ENCODE data around the gene NFATC1. TPM values are rescaled to one million over a fixed set of nuclear protein-coding genes. Genes with fewer than 3 reads are reported as not detected.

Gene NFATC1
- total RNA-seq, 1 donor from 2014 or later = 21.9 TPM

- H3K9me3 ChIP-seq = no peaks in the 10 kb centered on the region
- H3K27me3 ChIP-seq = no peaks in the 10 kb centered on the region
- DNase-seq (ENCODE audit: extremely low spot score in 2 of 2) = peak; percentile 54 to 87
- H3K4me3 ChIP-seq = no peak overlapping the region
- TF ChIP-seq CTCF (IDR thresholded peaks at IDR 0.05) = no peak
- no peak for TF ChIP-seq POLR2AphosphoS5 (IDR thresholded peaks at IDR 0.05; ENCODE audit: insufficient read depth in 1 of 2, low read depth in 1 of 2)
- no peak for TF ChIP-seq POLR2A (IDR thresholded peaks at IDR 0.05)
- H3K36me3 ChIP-seq = no peaks in the 10 kb centered on the region
- H3K27ac ChIP-seq = no peak overlapping the region
- intact Hi-C loops (cut with DNase I) = no loop called here
- no peaks in the 10 kb centered on the region for H3K4me1 ChIP-seq
Measured at GRCh38 chr18:79512461-79513380, 117.0 kb downstream of the NFATC1 start.

DNA sequence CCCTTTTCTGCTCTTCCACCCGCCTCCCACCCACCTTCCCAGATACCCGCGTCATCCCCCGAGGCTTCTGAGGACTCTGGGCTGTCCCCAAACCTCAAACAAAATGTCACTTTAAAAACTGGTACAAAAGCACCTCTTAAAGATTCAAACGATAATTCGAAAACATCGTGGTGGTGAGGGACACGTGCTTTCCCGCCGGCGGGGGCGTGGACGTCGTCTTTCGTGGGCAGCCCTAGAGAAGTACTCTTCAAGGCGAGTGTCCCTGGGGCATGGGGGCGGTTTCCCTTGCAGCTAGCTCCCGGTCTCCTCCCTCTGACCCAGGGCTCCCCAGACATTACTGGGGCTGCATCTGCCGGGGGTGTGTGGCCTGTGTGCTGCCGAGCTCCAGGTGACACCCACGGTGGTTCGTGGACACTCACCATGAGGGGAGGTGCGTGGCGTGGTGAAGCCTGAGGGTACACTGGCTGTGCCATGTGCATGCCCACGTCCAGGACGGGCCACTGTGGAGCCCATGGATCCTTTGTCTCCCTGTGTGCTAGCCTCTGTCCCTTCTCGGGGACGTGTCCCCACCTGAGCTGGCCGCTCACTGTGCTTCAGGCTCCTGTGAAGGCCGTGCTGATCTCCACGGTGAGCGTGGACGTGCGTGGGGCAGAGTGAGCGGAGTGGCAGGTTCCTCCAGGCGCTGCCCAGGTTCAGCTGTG, 117.8 kb downstream of the NFATC1 start:
- H3K4me1 ChIP-seq = no peaks in the 10 kb centered on the region
- H3K27me3 ChIP-seq = no peaks in the 10 kb centered on the region
- no peaks in the 10 kb centered on the region for H3K36me3 ChIP-seq
- H3K27ac ChIP-seq = no peak overlapping the region
- TF ChIP-seq POLR2AphosphoS5 (IDR thresholded peaks at IDR 0.05; ENCODE audit: insufficient read depth in 1 of 2, low read depth in 1 of 2) (no peak), POLR2A (IDR thresholded peaks at IDR 0.05) (no peak), CTCF (IDR thresholded peaks at IDR 0.05) (no peak)
- no peak overlapping the region for H3K4me3 ChIP-seq
- intact Hi-C loops (cut with DNase I) = no loop called here
- DNase-seq (ENCODE audit: extremely low spot score in 2 of 2) = peak; percentile 60 to 84
- H3K9me3 ChIP-seq = no peaks in the 10 kb centered on the region

- Histone ChIP-seq H3K9me3 (no peaks in the 10 kb centered on the region), H3K36me3 (no peaks in the 10 kb centered on the region), H3K27ac (no peak overlapping the region), H3K27me3 (no peaks in the 10 kb centered on the region), H3K4me3 (no peak overlapping the region), H3K4me1 (peaks cover 6% of the 10 kb centered on the region)
- DNase-seq (ENCODE audit: extremely low spot score in 2 of 2) = peak; percentile 32 to 67
- TF ChIP-seq POLR2A (IDR thresholded peaks at IDR 0.05) (no peak), CTCF (IDR thresholded peaks at IDR 0.05) (no peak), POLR2AphosphoS5 (IDR thresholded peaks at IDR 0.05; ENCODE audit: insufficient read depth in 1 of 2, low read depth in 1 of 2) (no peak)
- intact Hi-C loops (cut with DNase I) = no loop called here
Measured at GRCh38 chr18:79515331-79515730, 119.6 kb downstream of the NFATC1 start.

DNA sequence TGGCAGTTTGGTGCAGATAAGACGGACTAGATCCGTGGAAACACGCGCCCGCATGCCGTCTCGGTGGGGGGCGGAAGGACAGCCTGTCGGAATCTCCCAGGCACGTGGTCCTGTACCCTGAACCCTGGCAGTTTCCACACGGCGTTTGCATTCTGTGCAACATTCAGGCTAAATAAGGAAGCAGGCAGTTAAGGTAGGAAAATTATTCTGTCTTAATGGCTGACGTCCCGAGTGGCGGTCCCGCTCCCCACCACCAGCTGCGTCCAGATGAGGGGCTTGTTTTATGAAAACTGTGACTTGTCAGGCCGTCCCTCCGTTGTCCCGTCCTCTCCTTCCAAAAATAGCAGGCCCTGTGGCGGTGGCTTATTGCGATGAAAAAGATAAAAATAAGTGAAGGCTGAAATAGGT, 120.2 kb downstream of the NFATC1 start:
- DNase-seq (ENCODE audit: extremely low spot score in 2 of 2) = peak; percentile 40 to 58
- TF ChIP-seq POLR2AphosphoS5 (IDR thresholded peaks at IDR 0.05; ENCODE audit: insufficient read depth in 1 of 2, low read depth in 1 of 2) = no peak
- TF ChIP-seq POLR2A (IDR thresholded peaks at IDR 0.05) = no peak
- no peak for TF ChIP-seq CTCF (IDR thresholded peaks at IDR 0.05)

More for the DNA sequence above, 120.2 kb downstream of the NFATC1 start:
- H3K36me3 ChIP-seq = no peaks in the 10 kb centered on the region
- intact Hi-C loops (cut with DNase I) = no loop called here
- no peak overlapping the region for H3K27ac ChIP-seq
- no peaks in the 10 kb centered on the region for H3K9me3 ChIP-seq
- H3K4me1 ChIP-seq = peaks cover 6% of the 10 kb centered on the region
- H3K4me3 ChIP-seq = no peak overlapping the region
- no peaks in the 10 kb centered on the region for H3K27me3 ChIP-seq

All from vagina (tissue), 2 donors.